Activated CD4-positive, alpha-beta memory T cell treated with anti-CD3 and anti-CD28 coated beads for 36 hours (primary cell): ENCODE data around the gene CFAP97D2. TPM values are rescaled to one million over a fixed set of nuclear protein-coding genes. Genes with fewer than 3 reads are reported as not detected.
"Not testable (repeated sequence)": the region's sequence is repeated elsewhere in the genome, so short reads cannot be mapped to it uniquely, and the experiment has no call there.

Experiments used
- CTCF ChIA-PET: fragments of 350-600 bp; sonication (Branson Sonifier 250); formaldehyde crosslinking; loops from one replicate; lab custom pipeline; 2021; ENCODE audit warnings: antibody characterized with exemption, inconsistent platforms; lab: Charles Lee
- POLR2A ChIA-PET: fragments of 350-600 bp; sonication (Branson Sonifier 250); formaldehyde crosslinking; loops from one replicate; lab custom pipeline; 2021; ENCODE audit warnings: antibody characterized with exemption; lab: Charles Lee
- DNase-seq: peaks from one replicate; pipeline ENCODE4 v3.0.0-alpha.2; 2020
- H3K27ac Mint-ChIP-seq: one replicate; pipeline ENCODE4 v1.8.0; 2021; ENCODE audit warnings: mixed read lengths
- H3K27me3 Mint-ChIP-seq: one replicate; pipeline ENCODE4 v1.8.0; 2021; ENCODE audit warnings: mixed read lengths
- H3K36me3 Mint-ChIP-seq: one replicate; pipeline ENCODE4 v1.8.0; 2021; ENCODE audit warnings: mixed read lengths
- H3K4me1 Mint-ChIP-seq: one replicate; pipeline ENCODE4 v1.8.0; 2021; ENCODE audit warnings: low read depth, mixed read lengths
- H3K4me3 Mint-ChIP-seq: one replicate; pipeline ENCODE4 v1.8.0; 2021; ENCODE audit warnings: mild to moderate bottlenecking, mixed read lengths
- H3K9me3 Mint-ChIP-seq: one replicate; pipeline ENCODE4 v1.8.0; 2021; ENCODE audit warnings: mixed read lengths
- intact Hi-C: fragments of 100-400 bp; cut with micrococcal nuclease; formaldehyde crosslinking; loops from one replicate; pipeline ENCODE4 v1.15.1; 2023
- total RNA-seq, 2 experiments: library from RNA; stranded (reverse); gene quantifications; one replicate each; pipeline ENCODE4 v1.2.3, GENCODE V29; 2021

CFAP97D2 gene
- total RNA-seq, 2 experiments from 2014 or later, result not detected

GRCh38 chr13:114144606-114145244 lies 34.3 kb upstream of the CFAP97D2 start:
- CTCF ChIA-PET, result interaction anchor here (0.7 to 1.1 kb wide), 2 partner anchors 81 to 84 kb away, joined by 3 read pairs; no protein-coding TSS in a partner anchor
- intact Hi-C loops, result loop anchor here (5.0 kb wide), 2 partner anchors 32 to 83 kb away; no protein-coding TSS in a partner anchor
- DNase-seq, result no peak
- POLR2A ChIA-PET, result interaction anchor here (0.8 to 1.0 kb wide), 2 partner anchors 10 to 17 kb away, joined by 3 to 4 read pairs; no protein-coding TSS in a partner anchor
- no peaks in the 10 kb centered on the region for H3K9me3 Mint-ChIP-seq
- no peak overlapping the region for H3K4me3 Mint-ChIP-seq
- no peaks in the 10 kb centered on the region for H3K36me3 Mint-ChIP-seq
- H3K27ac Mint-ChIP-seq, result no peak overlapping the region
- H3K27me3 Mint-ChIP-seq, result no peaks in the 10 kb centered on the region
- H3K4me1 Mint-ChIP-seq, result peaks cover 20% of the 10 kb centered on the region

GRCh38 chr13:114145256-114145655 lies 33.8 kb upstream of the CFAP97D2 start:
- H3K4me3 Mint-ChIP-seq, result no peak overlapping the region
- ChIA-PET POLR2A (interaction anchor here (1.0 kb wide), 1 partner anchor 10 kb away, joined by 3 read pairs; no protein-coding TSS in a partner anchor), CTCF (interaction anchor here (1.1 kb wide), 1 partner anchor 81 kb away, joined by 3 read pairs; no protein-coding TSS in a partner anchor)
- no peak for DNase-seq
- intact Hi-C loops, result loop anchor here (5.0 kb wide), 1 partner anchor 33 kb away; no protein-coding TSS in a partner anchor
- peak overlapping the region; percentile 38 for H3K27ac Mint-ChIP-seq
- no peaks in the 10 kb centered on the region for H3K27me3 Mint-ChIP-seq
- H3K36me3 Mint-ChIP-seq, result no peaks in the 10 kb centered on the region
- peaks cover 25% of the 10 kb centered on the region for H3K4me1 Mint-ChIP-seq
- H3K9me3 Mint-ChIP-seq, result no peaks in the 10 kb centered on the region

GRCh38 chr13:114145722-114146121 lies 33.3 kb upstream of the CFAP97D2 start:
- H3K27ac Mint-ChIP-seq, result peak overlapping the region; percentile 46
- ChIA-PET POLR2A (interaction anchor here (1.0 kb wide), 1 partner anchor 11 kb away, joined by 3 read pairs; no protein-coding TSS in a partner anchor), CTCF (interaction anchor here (1.0 kb wide), 1 partner anchor 18 kb away, joined by 4 read pairs; no protein-coding TSS in a partner anchor)
- no peak overlapping the region for H3K4me3 Mint-ChIP-seq
- no peak for DNase-seq
- peaks cover 30% of the 10 kb centered on the region for H3K4me1 Mint-ChIP-seq
- intact Hi-C loops, result loop anchor here (5.0 kb wide), 1 partner anchor 33 kb away; no protein-coding TSS in a partner anchor
- H3K36me3 Mint-ChIP-seq, result no peaks in the 10 kb centered on the region
- no peaks in the 10 kb centered on the region for H3K27me3 Mint-ChIP-seq
- no peaks in the 10 kb centered on the region for H3K9me3 Mint-ChIP-seq

- Mint-ChIP-seq H3K27me3 (no peaks in the 10 kb centered on the region), H3K36me3 (no peaks in the 10 kb centered on the region), H3K4me3 (no peak overlapping the region), H3K9me3 (no peaks in the 10 kb centered on the region), H3K4me1 (peaks cover 34% of the 10 kb centered on the region), H3K27ac (peak overlapping the region; percentile 46)
- POLR2A ChIA-PET, result no interaction called here
- intact Hi-C loops, result loop anchor here (5.0 kb wide), 1 partner anchor 34 kb away; no protein-coding TSS in a partner anchor
- CTCF ChIA-PET, result interaction anchor here (1.0 to 1.2 kb wide), 2 partner anchors 16 to 18 kb away, joined by 4 read pairs; no protein-coding TSS in a partner anchor
- no peak for DNase-seq
Observed at GRCh38 chr13:114146173-114146572, 32.9 kb upstream of the CFAP97D2 start.

- H3K27me3 Mint-ChIP-seq, result no peaks in the 10 kb centered on the region
- no peak for DNase-seq
- intact Hi-C loops, result loop anchor here (5.0 kb wide), 1 partner anchor 34 kb away; no protein-coding TSS in a partner anchor
- ChIA-PET POLR2A (no interaction called here), CTCF (interaction anchor here (1.0 to 1.2 kb wide), 2 partner anchors 15 to 19 kb away, joined by 4 read pairs; no protein-coding TSS in a partner anchor)
- peak overlapping the region; percentile 46 for H3K27ac Mint-ChIP-seq
- H3K36me3 Mint-ChIP-seq, result no peaks in the 10 kb centered on the region
- no peak overlapping the region for H3K4me3 Mint-ChIP-seq
- peaks cover 39% of the 10 kb centered on the region for H3K4me1 Mint-ChIP-seq
- no peaks in the 10 kb centered on the region for H3K9me3 Mint-ChIP-seq
Observed at GRCh38 chr13:114146629-114147028, 32.4 kb upstream of the CFAP97D2 start.

- ChIA-PET POLR2A (interaction anchor here (0.7 to 1.4 kb wide), 10 partner anchors 13 to 132 kb away, joined by 3 to 18 read pairs (median 4); no protein-coding TSS in a partner anchor), CTCF (interaction anchor here (0.6 to 1.4 kb wide), 10 partner anchors 13 to 83 kb away, joined by 3 to 8 read pairs (median 4); no protein-coding TSS in a partner anchor)
- peak overlapping the region; percentile 87 for H3K27ac Mint-ChIP-seq
- H3K4me3 Mint-ChIP-seq, result peak overlapping the region; percentile 35
- H3K9me3 Mint-ChIP-seq, result no peaks in the 10 kb centered on the region
- no peak for DNase-seq
- no peaks in the 10 kb centered on the region for H3K27me3 Mint-ChIP-seq
- no peaks in the 10 kb centered on the region for H3K36me3 Mint-ChIP-seq
- intact Hi-C loops, result loop anchor here (1.0 to 5.0 kb wide), 4 partner anchors 8 to 81 kb away; no protein-coding TSS in a partner anchor
- H3K4me1 Mint-ChIP-seq, result peaks cover 51% of the 10 kb centered on the region
Observed at GRCh38 chr13:114147803-114148520, 31.1 kb upstream of the CFAP97D2 start.

- no peaks in the 10 kb centered on the region for H3K27me3 Mint-ChIP-seq
- intact Hi-C loops, result loop anchor here (1.0 to 5.0 kb wide), 4 partner anchors 8 to 81 kb away; no protein-coding TSS in a partner anchor
- peaks cover 1% of the 10 kb centered on the region for H3K9me3 Mint-ChIP-seq
- DNase-seq, result peak; percentile 93
- peak overlapping the region; percentile 87 for H3K27ac Mint-ChIP-seq
- POLR2A ChIA-PET, result interaction anchor here (0.7 to 1.4 kb wide), 10 partner anchors 13 to 131 kb away, joined by 3 to 18 read pairs (median 4); no protein-coding TSS in a partner anchor
- peaks cover 52% of the 10 kb centered on the region for H3K4me1 Mint-ChIP-seq
- peak overlapping the region; percentile 35 for H3K4me3 Mint-ChIP-seq
- CTCF ChIA-PET, result interaction anchor here (0.7 to 1.4 kb wide), 10 partner anchors 12 to 83 kb away, joined by 3 to 8 read pairs (median 4); partner anchors contain the start of gene RASA3
- no peaks in the 10 kb centered on the region for H3K36me3 Mint-ChIP-seq
Observed at GRCh38 chr13:114148521-114148855, 30.6 kb upstream of the CFAP97D2 start.

- not testable (repeated sequence) for DNase-seq, H3K9me3 Mint-ChIP-seq, H3K27me3 Mint-ChIP-seq, H3K36me3 Mint-ChIP-seq
- intact Hi-C loops, result loop anchor here (1.0 to 5.0 kb wide), 4 partner anchors 9 to 82 kb away; no protein-coding TSS in a partner anchor
- POLR2A ChIA-PET, result interaction anchor here (0.9 to 1.4 kb wide), 7 partner anchors 18 to 131 kb away, joined by 3 to 18 read pairs (median 5); no protein-coding TSS in a partner anchor
- CTCF ChIA-PET, result interaction anchor here (0.7 to 1.4 kb wide), 9 partner anchors 12 to 84 kb away, joined by 3 to 8 read pairs (median 4); partner anchors contain the start of gene RASA3
- H3K4me3 Mint-ChIP-seq, result peak overlapping the region; percentile 35
- H3K27ac Mint-ChIP-seq, result peak overlapping the region; percentile 87
- H3K4me1 Mint-ChIP-seq, result peaks cover 56% of the 10 kb centered on the region
Observed at GRCh38 chr13:114148886-114149285, 30.2 kb upstream of the CFAP97D2 start.

- no peak for DNase-seq
- Mint-ChIP-seq H3K4me1 (peaks cover 61% of the 10 kb centered on the region), H3K27ac (peak overlapping the region; percentile 87), H3K9me3 (peaks cover 8% of the 10 kb centered on the region), H3K4me3 (no peak overlapping the region), H3K36me3 (no peaks in the 10 kb centered on the region), H3K27me3 (no peaks in the 10 kb centered on the region)
- CTCF ChIA-PET, result interaction anchor here (1.6 kb wide), 1 partner anchor 11 kb away, joined by 3 read pairs; no protein-coding TSS in a partner anchor
- POLR2A ChIA-PET, result no interaction called here
- intact Hi-C loops, result loop anchor here (5.0 kb wide), 1 partner anchor 38 kb away; no protein-coding TSS in a partner anchor
Observed at GRCh38 chr13:114149774-114150740, 29.0 kb upstream of the CFAP97D2 start.

GRCh38 chr13:114151031-114151430 lies 28.0 kb upstream of the CFAP97D2 start:
- H3K4me1 Mint-ChIP-seq, result peaks cover 61% of the 10 kb centered on the region

More at GRCh38 chr13:114151031-114151430, 28.0 kb upstream of the CFAP97D2 start:
- Mint-ChIP-seq H3K27me3 (no peaks in the 10 kb centered on the region), H3K27ac (peak overlapping the region; percentile 87), H3K4me3 (peak overlapping the region; percentile 64), H3K9me3 (peaks cover 8% of the 10 kb centered on the region), H3K36me3 (no peaks in the 10 kb centered on the region)
- DNase-seq, result no peak
- intact Hi-C loops, result no loop called here
- CTCF ChIA-PET, result interaction anchor here (1.3 to 1.6 kb wide), 2 partner anchors 10 to 11 kb away, joined by 3 read pairs; no protein-coding TSS in a partner anchor
- POLR2A ChIA-PET, result no interaction called here
